HepG2 (cell line): Measurements from ENCODE around the gene SLC2A2. TPM values are rescaled to one million over a fixed set of nuclear protein-coding genes. Genes with fewer than 3 reads are reported as not detected.

ENCODE experiments used
- CBX1 ChIP-seq: IDR thresholded peaks from one replicate; pipeline ENCODE4 v1.6.1; 2016; ENCODE audit warnings: antibody characterized with exemption, low read depth
- CCAR2 ChIP-seq: fragments of 200-400 bp; formaldehyde crosslinking; optimal IDR thresholded peaks from 2 replicates; pipeline ENCODE3; 2018; ENCODE audit warnings: low read depth, mild to moderate bottlenecking, low read length, moderate library complexity
- DMTF1 ChIP-seq: sonication (generic); formaldehyde crosslinking; IDR thresholded peaks from 2 replicates; pipeline ENCODE4 v1.4.0; 2020; ENCODE audit warnings: mild to moderate bottlenecking, missing genetic modification reagents
- GATA4 ChIP-seq: sonication (generic); IDR thresholded peaks from 2 replicates; pipeline ENCODE4 v1.6.1; 2016; ENCODE audit warnings: antibody characterized with exemption, low read depth, borderline replicate concordance
- HNRNPH1 ChIP-seq: fragments of 200-400 bp; formaldehyde crosslinking; optimal IDR thresholded peaks from 2 replicates; pipeline ENCODE3; 2017; ENCODE audit warnings: mild to moderate bottlenecking, low read depth, low read length
- JUN ChIP-seq: sonication (generic); formaldehyde crosslinking; IDR thresholded peaks from 2 replicates; pipeline ENCODE4 v1.4.0; 2020; ENCODE audit warnings: mild to moderate bottlenecking, missing genetic modification reagents
- MATR3 ChIP-seq: sonication (generic); formaldehyde crosslinking; IDR thresholded peaks from 2 replicates; pipeline ENCODE4 v1.4.0; 2020; ENCODE audit warnings: missing genetic modification reagents
- MED13 ChIP-seq: sonication (generic); formaldehyde crosslinking; IDR thresholded peaks from 2 replicates; pipeline ENCODE4 v1.5.0; 2020; ENCODE audit warnings: missing genetic modification reagents
- PAX8 ChIP-seq: sonication (generic); formaldehyde crosslinking; IDR thresholded peaks from 2 replicates; pipeline ENCODE4 v1.8.0; 2022; ENCODE audit warnings: mild to moderate bottlenecking, missing genetic modification reagents, borderline replicate concordance
- PPARG ChIP-seq: conservative IDR thresholded peaks from 2 replicates; pipeline ENCODE4 v1.6.1; 2016; ENCODE audit warnings: missing biosample characterization, missing genetic modification reagents
- RERE ChIP-seq: IDR thresholded peaks from 2 replicates; pipeline ENCODE4 v1.6.1; 2016; ENCODE audit warnings: low read depth, missing genetic modification reagents, missing compliant biosample characterization
- TAF1 ChIP-seq: sonication (generic); formaldehyde crosslinking; IDR thresholded peaks from 2 replicates; pipeline ENCODE4 v1.4.0; 2020; ENCODE audit warnings: missing genetic modification reagents
- TAF15 ChIP-seq: fragments of 200-400 bp; formaldehyde crosslinking; IDR thresholded peaks from one replicate; pipeline ENCODE4 v1.6.1; 2018; ENCODE audit warnings: mild to moderate bottlenecking, low read depth, low read length; ENCODE audit not compliant: poor library complexity, severe bottlenecking
- ZNF136 ChIP-seq: sonication (generic); formaldehyde crosslinking; IDR thresholded peaks from 2 replicates; pipeline ENCODE4 v1.8.1; 2022; ENCODE audit warnings: low read depth, mild to moderate bottlenecking, moderate library complexity, missing genetic modification reagents
- ZNF446 ChIP-seq: sonication (generic); formaldehyde crosslinking; IDR thresholded peaks from 2 replicates; pipeline ENCODE4 v1.5.0; 2020; ENCODE audit warnings: mild to moderate bottlenecking, missing genetic modification reagents
- polyA plus RNA-seq, 8 experiments: library from polyadenylated mRNA; depleted of rRNA in 3 of 8; stranded (reverse) in 7 of 8; unstranded in 1 of 8; fragments of >200 nt; fragmentation: Illumina TruSeq in 4 of 8; extraction: Trizol in 4 of 8; gene quantifications; 2 replicates each; pipeline versions ENCODE4 v1.2.1 to v1.2.3, GENCODE V29; 2011 to 2016; ENCODE audit warnings: low read depth in 4 of 8, missing spikeins in 1 of 8, mixed read lengths in 1 of 8; ENCODE audit not compliant: insufficient read depth in 1 of 8
- total RNA-seq, 5 experiments: library from RNA; depleted of rRNA; stranded (reverse); fragments of >200 nt; fragmentation: Illumina TruSeq; extraction: Trizol; gene quantifications; 2 replicates each; pipeline ENCODE4 v1.2.3, GENCODE V29; 2016; ENCODE audit warnings: low read depth in 1 of 5
- TF ChIP-seq, protein P1 (sequence below): sonication (generic); formaldehyde crosslinking; IDR thresholded peaks from 2 replicates; pipeline ENCODE4 v1.4.0; 2020; ENCODE audit warnings: missing genetic modification reagents

SLC2A2 gene
- total and polyA plus RNA-seq, 2 of the 13 experiments (the other 11 are each of a cell fraction or from before 2014, with no cell fraction given): 19.5 to 23.2 TPM

GRCh38 chr3:171044835-171045793, 18.6 kb upstream of the SLC2A2 start (continued):
- peak; percentile 99 for TF ChIP-seq RERE (CRISPR knock-in tag)
- peak; percentile 91 for TF ChIP-seq JUN (CRISPR knock-in tag)
- TF ChIP-seq, protein P1, sequence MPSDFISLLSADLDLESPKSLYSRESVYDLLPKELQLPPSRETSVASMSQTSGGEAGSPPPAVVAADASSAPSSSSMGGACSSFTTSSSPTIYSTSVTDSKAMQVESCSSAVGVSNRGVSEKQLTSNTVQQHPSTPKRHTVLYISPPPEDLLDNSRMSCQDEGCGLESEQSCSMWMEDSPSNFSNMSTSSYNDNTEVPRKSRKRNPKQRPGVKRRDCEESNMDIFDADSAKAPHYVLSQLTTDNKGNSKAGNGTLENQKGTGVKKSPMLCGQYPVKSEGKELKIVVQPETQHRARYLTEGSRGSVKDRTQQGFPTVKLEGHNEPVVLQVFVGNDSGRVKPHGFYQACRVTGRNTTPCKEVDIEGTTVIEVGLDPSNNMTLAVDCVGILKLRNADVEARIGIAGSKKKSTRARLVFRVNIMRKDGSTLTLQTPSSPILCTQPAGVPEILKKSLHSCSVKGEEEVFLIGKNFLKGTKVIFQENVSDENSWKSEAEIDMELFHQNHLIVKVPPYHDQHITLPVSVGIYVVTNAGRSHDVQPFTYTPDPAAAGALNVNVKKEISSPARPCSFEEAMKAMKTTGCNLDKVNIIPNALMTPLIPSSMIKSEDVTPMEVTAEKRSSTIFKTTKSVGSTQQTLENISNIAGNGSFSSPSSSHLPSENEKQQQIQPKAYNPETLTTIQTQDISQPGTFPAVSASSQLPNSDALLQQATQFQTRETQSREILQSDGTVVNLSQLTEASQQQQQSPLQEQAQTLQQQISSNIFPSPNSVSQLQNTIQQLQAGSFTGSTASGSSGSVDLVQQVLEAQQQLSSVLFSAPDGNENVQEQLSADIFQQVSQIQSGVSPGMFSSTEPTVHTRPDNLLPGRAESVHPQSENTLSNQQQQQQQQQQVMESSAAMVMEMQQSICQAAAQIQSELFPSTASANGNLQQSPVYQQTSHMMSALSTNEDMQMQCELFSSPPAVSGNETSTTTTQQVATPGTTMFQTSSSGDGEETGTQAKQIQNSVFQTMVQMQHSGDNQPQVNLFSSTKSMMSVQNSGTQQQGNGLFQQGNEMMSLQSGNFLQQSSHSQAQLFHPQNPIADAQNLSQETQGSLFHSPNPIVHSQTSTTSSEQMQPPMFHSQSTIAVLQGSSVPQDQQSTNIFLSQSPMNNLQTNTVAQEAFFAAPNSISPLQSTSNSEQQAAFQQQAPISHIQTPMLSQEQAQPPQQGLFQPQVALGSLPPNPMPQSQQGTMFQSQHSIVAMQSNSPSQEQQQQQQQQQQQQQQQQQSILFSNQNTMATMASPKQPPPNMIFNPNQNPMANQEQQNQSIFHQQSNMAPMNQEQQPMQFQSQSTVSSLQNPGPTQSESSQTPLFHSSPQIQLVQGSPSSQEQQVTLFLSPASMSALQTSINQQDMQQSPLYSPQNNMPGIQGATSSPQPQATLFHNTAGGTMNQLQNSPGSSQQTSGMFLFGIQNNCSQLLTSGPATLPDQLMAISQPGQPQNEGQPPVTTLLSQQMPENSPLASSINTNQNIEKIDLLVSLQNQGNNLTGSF (CRISPR knock-in tag): no peak
- no peak for TF ChIP-seq MATR3 (CRISPR knock-in tag)
- peak; percentile 97 for TF ChIP-seq MED13 (CRISPR knock-in tag)
- TF ChIP-seq CBX1: peak; percentile 88
- peak; percentile 85 for TF ChIP-seq PPARG
- no peak for TF ChIP-seq HNRNPH1
- TF ChIP-seq DMTF1: no peak
- no peak for TF ChIP-seq PAX8
- TF ChIP-seq CCAR2: no peak
- no peak for TF ChIP-seq TAF1
- 0 out of 2 replicates have a peak, but pooled peaks have one; percentile 38 for TF ChIP-seq ZNF136
- TF ChIP-seq ZNF446 (CRISPR knock-in tag): 0 out of 2 replicates have a peak, but pooled peaks have one; percentile 18
- peak; percentile 93; the same call in 1 of the 2 replicates for TF ChIP-seq GATA4
- TF ChIP-seq TAF15: no peak
